ENCODE data around the gene UQCRQ. TPM values are rescaled to one million over a fixed set of nuclear protein-coding genes. Genes with fewer than 3 reads are reported as not detected.

Gene UQCRQ
- total RNA-seq, 1 donor from 2014 or later: 378 TPM

DNA sequence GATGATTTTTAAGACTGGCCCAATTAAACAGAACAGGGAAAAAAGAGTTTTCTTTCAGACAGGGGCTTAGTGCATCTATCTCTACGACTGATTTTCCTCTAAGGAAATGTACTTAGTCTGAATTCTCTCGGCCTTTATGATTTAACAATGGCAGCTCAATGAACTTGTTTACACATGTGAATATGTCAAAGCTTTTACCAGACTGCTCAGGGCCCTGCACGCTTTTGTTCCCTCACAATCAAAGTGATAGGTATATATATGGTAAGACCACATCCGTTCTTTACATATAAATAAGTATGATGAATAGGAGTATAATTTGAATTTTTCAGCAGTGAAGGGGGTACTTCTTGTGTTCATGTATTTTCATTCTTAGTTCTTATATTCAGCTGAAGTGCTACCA lies 34.6 kb downstream of the UQCRQ start:
- no peak overlapping the region for H3K4me3 Mint-ChIP-seq (ENCODE audit: unreplicated experiment)
- no peaks in the 10 kb centered on the region for H3K27me3 Mint-ChIP-seq (ENCODE audit: low read depth)
- peaks cover 28% of the 10 kb centered on the region for H3K36me3 Mint-ChIP-seq (ENCODE audit: low read depth)
- no peak for DNase-seq (ENCODE audit: low spot score)
- H3K4me1 Mint-ChIP-seq (ENCODE audit: low read depth): peaks cover 3% of the 10 kb centered on the region
- no peaks in the 10 kb centered on the region for H3K9me3 Mint-ChIP-seq (ENCODE audit: low read depth)
- no peak overlapping the region for H3K27ac Mint-ChIP-seq (ENCODE audit: unreplicated experiment)
- TF ChIP-seq, protein P1, sequence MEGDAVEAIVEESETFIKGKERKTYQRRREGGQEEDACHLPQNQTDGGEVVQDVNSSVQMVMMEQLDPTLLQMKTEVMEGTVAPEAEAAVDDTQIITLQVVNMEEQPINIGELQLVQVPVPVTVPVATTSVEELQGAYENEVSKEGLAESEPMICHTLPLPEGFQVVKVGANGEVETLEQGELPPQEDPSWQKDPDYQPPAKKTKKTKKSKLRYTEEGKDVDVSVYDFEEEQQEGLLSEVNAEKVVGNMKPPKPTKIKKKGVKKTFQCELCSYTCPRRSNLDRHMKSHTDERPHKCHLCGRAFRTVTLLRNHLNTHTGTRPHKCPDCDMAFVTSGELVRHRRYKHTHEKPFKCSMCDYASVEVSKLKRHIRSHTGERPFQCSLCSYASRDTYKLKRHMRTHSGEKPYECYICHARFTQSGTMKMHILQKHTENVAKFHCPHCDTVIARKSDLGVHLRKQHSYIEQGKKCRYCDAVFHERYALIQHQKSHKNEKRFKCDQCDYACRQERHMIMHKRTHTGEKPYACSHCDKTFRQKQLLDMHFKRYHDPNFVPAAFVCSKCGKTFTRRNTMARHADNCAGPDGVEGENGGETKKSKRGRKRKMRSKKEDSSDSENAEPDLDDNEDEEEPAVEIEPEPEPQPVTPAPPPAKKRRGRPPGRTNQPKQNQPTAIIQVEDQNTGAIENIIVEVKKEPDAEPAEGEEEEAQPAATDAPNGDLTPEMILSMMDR (IDR thresholded peaks at IDR 0.05): no peak

DNA sequence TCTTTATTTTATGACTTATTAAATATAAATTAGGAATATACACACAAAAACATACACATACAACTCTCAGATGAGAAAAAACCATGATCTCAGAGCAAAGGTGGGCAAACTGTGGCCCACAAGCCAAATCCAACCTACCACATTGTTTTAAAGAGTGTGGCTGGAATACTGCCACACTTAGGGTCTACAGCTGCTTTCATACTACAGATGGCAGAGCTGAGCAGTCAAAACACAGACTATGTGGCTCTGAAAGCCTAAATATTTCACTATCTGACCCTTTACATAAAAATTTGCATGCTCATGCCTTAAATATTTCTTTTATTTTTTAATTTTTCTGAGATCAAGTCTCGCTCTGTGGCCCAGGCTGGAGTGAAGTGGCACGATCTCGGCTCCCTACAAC lies 35.3 kb downstream of the UQCRQ start:
- TF ChIP-seq, protein P1 (IDR thresholded peaks at IDR 0.05): peak; percentile 61
- H3K36me3 Mint-ChIP-seq (ENCODE audit: low read depth): peaks cover 21% of the 10 kb centered on the region
- H3K9me3 Mint-ChIP-seq (ENCODE audit: low read depth): no peaks in the 10 kb centered on the region
- H3K4me3 Mint-ChIP-seq (ENCODE audit: unreplicated experiment): no peak overlapping the region
- no peak for DNase-seq (ENCODE audit: low spot score)
- H3K4me1 Mint-ChIP-seq (ENCODE audit: low read depth): no peaks in the 10 kb centered on the region
- no peaks in the 10 kb centered on the region for H3K27me3 Mint-ChIP-seq (ENCODE audit: low read depth)
- no peak overlapping the region for H3K27ac Mint-ChIP-seq (ENCODE audit: unreplicated experiment)

DNA sequence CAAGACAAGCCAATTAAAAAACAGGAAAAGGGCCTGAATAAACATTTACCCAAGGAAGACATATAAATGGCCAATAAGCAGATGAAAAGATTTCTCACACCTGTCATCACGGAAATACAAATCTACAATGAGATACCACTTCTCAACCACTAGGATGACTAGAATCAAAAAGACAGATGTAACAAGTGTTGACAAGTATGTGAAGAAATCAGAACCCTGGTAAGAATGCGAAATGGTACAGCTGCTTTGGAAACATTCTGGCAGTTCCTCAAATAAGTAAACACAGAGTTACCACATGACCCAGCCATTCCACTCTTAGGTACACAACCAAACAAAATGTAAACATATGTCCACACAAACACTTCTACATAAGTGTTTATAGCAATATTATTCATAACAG lies 39.5 kb downstream of the UQCRQ start:
- Mint-ChIP-seq H3K27me3 (ENCODE audit: low read depth) (no peaks in the 10 kb centered on the region), H3K4me1 (ENCODE audit: low read depth) (peaks cover 8% of the 10 kb centered on the region), H3K9me3 (ENCODE audit: low read depth) (no peaks in the 10 kb centered on the region), H3K27ac (ENCODE audit: unreplicated experiment) (no peak overlapping the region), H3K36me3 (ENCODE audit: low read depth) (peaks cover 15% of the 10 kb centered on the region), H3K4me3 (ENCODE audit: unreplicated experiment) (no peak overlapping the region)
- DNase-seq (ENCODE audit: low spot score): no peak
- TF ChIP-seq, protein P1 (IDR thresholded peaks at IDR 0.05): peak; percentile 27

DNA sequence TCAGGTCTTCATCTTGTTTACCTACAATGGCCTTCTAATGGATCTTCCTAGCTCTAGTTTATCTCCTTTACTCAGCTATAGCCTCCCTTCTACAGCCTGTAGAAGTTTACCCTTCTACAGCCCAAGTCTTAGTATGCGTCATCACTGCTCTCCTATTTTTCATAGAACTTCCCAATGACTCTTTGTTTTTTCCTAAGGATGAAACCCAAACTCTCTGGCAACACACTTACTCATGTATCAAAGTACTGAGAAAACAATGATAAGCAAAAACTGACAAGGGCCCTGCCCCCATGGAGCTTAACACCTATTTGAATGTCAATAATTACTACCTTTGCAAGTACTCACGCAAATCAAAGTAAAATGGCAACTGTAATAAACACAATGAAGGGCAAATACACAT lies 40.7 kb downstream of the UQCRQ start:
- no peaks in the 10 kb centered on the region for H3K9me3 Mint-ChIP-seq (ENCODE audit: low read depth)
- TF ChIP-seq, protein P1 (IDR thresholded peaks at IDR 0.05): no peak
- DNase-seq (ENCODE audit: low spot score): no peak
- H3K27ac Mint-ChIP-seq (ENCODE audit: unreplicated experiment): no peak overlapping the region
- no peak overlapping the region for H3K4me3 Mint-ChIP-seq (ENCODE audit: unreplicated experiment)
- peaks cover 20% of the 10 kb centered on the region for H3K36me3 Mint-ChIP-seq (ENCODE audit: low read depth)
- peaks cover 11% of the 10 kb centered on the region for H3K4me1 Mint-ChIP-seq (ENCODE audit: low read depth)
- H3K27me3 Mint-ChIP-seq (ENCODE audit: low read depth): no peaks in the 10 kb centered on the region

DNA sequence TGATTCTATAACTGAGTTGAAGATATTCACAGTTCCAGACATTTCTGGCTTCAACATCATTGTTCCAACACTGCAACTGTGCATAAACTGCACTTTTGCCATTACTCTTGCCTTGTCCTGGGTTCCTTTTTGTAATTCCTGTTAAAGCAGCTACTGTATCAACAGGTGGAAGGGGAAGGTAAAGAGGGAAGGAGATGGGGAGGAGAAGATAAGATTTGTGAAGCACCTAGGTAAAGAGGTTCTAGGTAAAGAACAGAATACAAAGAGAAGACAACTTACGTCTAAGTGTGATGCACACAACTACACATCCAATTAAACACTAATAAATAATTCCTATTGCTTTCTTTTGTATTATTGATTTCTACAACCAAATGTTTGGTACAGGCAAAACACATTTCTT lies 43.3 kb downstream of the UQCRQ start:
- no peak for DNase-seq (ENCODE audit: low spot score)
- Mint-ChIP-seq H3K9me3 (ENCODE audit: low read depth) (no peaks in the 10 kb centered on the region), H3K4me3 (ENCODE audit: unreplicated experiment) (no peak overlapping the region), H3K27ac (ENCODE audit: unreplicated experiment) (no peak overlapping the region), H3K4me1 (ENCODE audit: low read depth) (peaks cover 14% of the 10 kb centered on the region), H3K27me3 (ENCODE audit: low read depth) (no peaks in the 10 kb centered on the region), H3K36me3 (ENCODE audit: low read depth) (peaks cover 20% of the 10 kb centered on the region)
- TF ChIP-seq, protein P1 (IDR thresholded peaks at IDR 0.05): no peak
